ENCODE measurements around the gene COL12A1.

DNA sequence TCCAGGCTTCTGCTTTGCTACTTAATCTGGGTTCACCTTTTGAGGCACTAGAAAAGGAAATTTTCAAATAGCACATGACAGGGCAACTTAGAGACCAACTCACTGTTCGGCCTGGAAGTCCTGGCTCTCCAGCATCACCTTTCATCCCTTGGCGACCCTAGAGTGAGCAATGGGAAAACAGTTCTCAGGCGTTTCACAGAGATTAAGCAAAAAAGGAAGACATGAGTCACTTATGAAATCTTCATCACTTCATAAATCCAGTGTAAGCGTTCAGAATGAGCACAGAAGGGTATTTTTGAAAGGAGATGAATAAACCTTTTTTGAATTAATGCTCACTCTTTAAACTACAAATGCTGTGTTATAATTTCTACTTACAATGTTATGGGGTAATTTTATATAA, 104.0 kb downstream of the COL12A1 start:
- TF ChIP-seq EZH2 (IDR thresholded peaks at IDR 0.05; ENCODE audit: borderline replicate concordance, low read depth, low read length, poor library complexity, severe bottlenecking) = no peak
- TF ChIP-seq, protein P1, sequence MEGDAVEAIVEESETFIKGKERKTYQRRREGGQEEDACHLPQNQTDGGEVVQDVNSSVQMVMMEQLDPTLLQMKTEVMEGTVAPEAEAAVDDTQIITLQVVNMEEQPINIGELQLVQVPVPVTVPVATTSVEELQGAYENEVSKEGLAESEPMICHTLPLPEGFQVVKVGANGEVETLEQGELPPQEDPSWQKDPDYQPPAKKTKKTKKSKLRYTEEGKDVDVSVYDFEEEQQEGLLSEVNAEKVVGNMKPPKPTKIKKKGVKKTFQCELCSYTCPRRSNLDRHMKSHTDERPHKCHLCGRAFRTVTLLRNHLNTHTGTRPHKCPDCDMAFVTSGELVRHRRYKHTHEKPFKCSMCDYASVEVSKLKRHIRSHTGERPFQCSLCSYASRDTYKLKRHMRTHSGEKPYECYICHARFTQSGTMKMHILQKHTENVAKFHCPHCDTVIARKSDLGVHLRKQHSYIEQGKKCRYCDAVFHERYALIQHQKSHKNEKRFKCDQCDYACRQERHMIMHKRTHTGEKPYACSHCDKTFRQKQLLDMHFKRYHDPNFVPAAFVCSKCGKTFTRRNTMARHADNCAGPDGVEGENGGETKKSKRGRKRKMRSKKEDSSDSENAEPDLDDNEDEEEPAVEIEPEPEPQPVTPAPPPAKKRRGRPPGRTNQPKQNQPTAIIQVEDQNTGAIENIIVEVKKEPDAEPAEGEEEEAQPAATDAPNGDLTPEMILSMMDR (conservative IDR thresholded peaks at IDR 0.05; ENCODE audit: low read depth, low read length) = no peak
